Type B pancreatic cell (in vitro differentiated cells): Measurements from ENCODE around the gene L3MBTL4. TPM values are rescaled to one million over a fixed set of nuclear protein-coding genes. Genes with fewer than 3 reads are reported as not detected.

Source experiments
- DNase-seq: peaks from one replicate; pipeline ENCODE4 v3.0.0; 2021; ENCODE audit warnings: mixed read lengths; ENCODE audit not compliant: unreplicated experiment; ENCODE audit errors: extremely low spot score
- H3K27ac Mint-ChIP-seq: 2 replicates; pipeline ENCODE4 v1.8.0; 2021; ENCODE audit warnings: mild to moderate bottlenecking, mixed read lengths
- H3K27me3 Mint-ChIP-seq: 2 replicates; pipeline ENCODE4 v1.8.0; 2021; ENCODE audit warnings: mixed read lengths
- H3K36me3 Mint-ChIP-seq: 2 replicates; pipeline ENCODE4 v1.8.0; 2021; ENCODE audit warnings: mixed read lengths
- H3K4me1 Mint-ChIP-seq: one replicate; pipeline ENCODE4 v1.8.0; 2021; ENCODE audit warnings: mixed read lengths; ENCODE audit not compliant: unreplicated experiment
- H3K4me3 Mint-ChIP-seq: 2 replicates; pipeline ENCODE4 v1.8.0; 2021; ENCODE audit warnings: mild to moderate bottlenecking, mixed read lengths
- H3K9me3 Mint-ChIP-seq: 2 replicates; pipeline ENCODE4 v1.8.0; 2021; ENCODE audit warnings: mixed read lengths
- CTCF ChIP-seq: fragments of 200-600 bp; sonication (generic); conservative IDR thresholded peaks from 2 replicates; pipeline ENCODE4 v1.5.0; 2021; ENCODE audit warnings: antibody characterized with exemption, mild to moderate bottlenecking
- total RNA-seq: library from RNA; stranded (reverse); gene quantifications from 2 replicates; pipeline ENCODE4 v1.2.1, GENCODE V29; 2021; ENCODE audit warnings: low replicate concordance

The L3MBTL4 gene
- total RNA-seq, 1 donor from 2014 or later = 2.2 TPM

GRCh38 chr18:6170604-6171003, 244.1 kb downstream of the L3MBTL4 start:
- H3K27ac Mint-ChIP-seq = no peak overlapping the region
- H3K27me3 Mint-ChIP-seq = no peaks in the 10 kb centered on the region
- H3K4me3 Mint-ChIP-seq = no peak overlapping the region
- no peak for TF ChIP-seq CTCF
- DNase-seq = no peak
- H3K9me3 Mint-ChIP-seq = no peaks in the 10 kb centered on the region
- no peaks in the 10 kb centered on the region for H3K36me3 Mint-ChIP-seq
- no peaks in the 10 kb centered on the region for H3K4me1 Mint-ChIP-seq

GRCh38 chr18:6161549-6161948, 253.2 kb downstream of the L3MBTL4 start:
- Mint-ChIP-seq H3K27me3 (no peaks in the 10 kb centered on the region), H3K4me3 (no peak overlapping the region), H3K27ac (no peak overlapping the region), H3K36me3 (peaks cover 5% of the 10 kb centered on the region), H3K4me1 (no peaks in the 10 kb centered on the region), H3K9me3 (peaks cover 6% of the 10 kb centered on the region)
- DNase-seq = no peak
- TF ChIP-seq CTCF = no peak

- H3K9me3 Mint-ChIP-seq = peaks cover 6% of the 10 kb centered on the region
- no peak for DNase-seq
- no peak overlapping the region for H3K4me3 Mint-ChIP-seq
- peaks cover 5% of the 10 kb centered on the region for H3K36me3 Mint-ChIP-seq
- H3K27ac Mint-ChIP-seq = no peak overlapping the region
- TF ChIP-seq CTCF = no peak
- no peaks in the 10 kb centered on the region for H3K27me3 Mint-ChIP-seq
- H3K4me1 Mint-ChIP-seq = no peaks in the 10 kb centered on the region
Measured at GRCh38 chr18:6159426-6159825, 255.3 kb downstream of the L3MBTL4 start.

DNA sequence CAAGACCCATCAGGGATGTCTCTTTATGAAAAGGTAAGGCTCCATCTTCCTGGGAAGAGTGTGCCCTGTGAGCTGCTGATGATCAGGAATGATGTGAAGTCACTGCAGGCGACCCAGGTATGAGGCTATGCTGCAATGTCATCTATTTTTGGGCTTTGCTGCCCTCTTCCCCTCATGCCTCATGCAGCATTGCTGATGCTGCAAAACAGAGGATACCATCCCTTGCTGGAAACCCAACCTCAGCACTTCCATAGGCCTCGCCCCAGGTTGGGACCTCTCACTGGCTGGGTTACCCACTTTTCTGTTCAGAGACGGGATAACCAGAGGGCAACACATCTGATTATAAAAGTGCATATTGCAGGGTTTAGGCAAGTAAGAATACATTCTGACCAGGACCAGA, 255.8 kb downstream of the L3MBTL4 start:
- no peak for TF ChIP-seq CTCF
- Mint-ChIP-seq H3K9me3 (peaks cover 6% of the 10 kb centered on the region), H3K27ac (no peak overlapping the region), H3K4me1 (no peaks in the 10 kb centered on the region), H3K36me3 (peaks cover 5% of the 10 kb centered on the region), H3K4me3 (no peak overlapping the region), H3K27me3 (no peaks in the 10 kb centered on the region)
- no peak for DNase-seq

DNA sequence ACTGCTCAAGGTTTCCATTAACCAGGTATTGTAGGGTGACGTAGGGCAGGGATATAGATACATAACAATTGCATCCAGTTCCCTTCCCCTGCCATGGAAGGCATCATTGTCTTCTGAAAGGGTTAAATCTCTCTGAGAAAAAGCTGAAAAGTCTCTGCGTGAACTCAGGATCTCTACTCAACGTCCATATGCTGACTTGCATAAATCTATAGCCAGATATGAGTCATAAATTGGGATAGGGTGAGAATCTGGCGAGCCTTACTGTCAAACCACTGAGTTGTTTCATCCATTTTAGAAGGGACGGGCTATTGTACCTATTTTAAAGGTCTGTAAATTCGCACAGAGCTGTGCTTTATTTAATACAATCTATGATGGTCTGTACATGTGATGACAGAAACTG, 258.3 kb downstream of the L3MBTL4 start:
- Mint-ChIP-seq H3K4me3 (no peak overlapping the region), H3K4me1 (no peaks in the 10 kb centered on the region), H3K27ac (no peak overlapping the region), H3K9me3 (no peaks in the 10 kb centered on the region), H3K36me3 (no peaks in the 10 kb centered on the region), H3K27me3 (no peaks in the 10 kb centered on the region)
- no peak for DNase-seq
- TF ChIP-seq CTCF = no peak

DNA sequence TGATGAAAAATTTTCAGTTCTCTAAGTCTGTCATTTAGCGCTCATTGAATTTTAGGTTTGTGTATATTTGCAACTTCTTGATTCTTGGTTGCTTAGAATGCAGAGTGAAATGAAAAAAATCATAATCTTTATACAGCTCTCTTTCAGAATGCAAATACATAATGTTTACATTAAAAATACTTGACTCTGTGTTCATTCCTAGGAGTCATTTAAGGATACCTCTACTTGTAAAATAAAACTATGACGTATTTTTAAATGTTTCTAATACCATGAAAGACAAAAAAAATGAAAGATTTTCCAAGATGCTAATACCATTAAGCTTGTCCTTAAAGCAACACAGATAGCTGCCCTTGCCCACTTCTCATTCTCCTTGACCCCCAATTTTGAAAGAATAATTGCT, 259.0 kb downstream of the L3MBTL4 start:
- Mint-ChIP-seq H3K4me3 (no peak overlapping the region), H3K27me3 (no peaks in the 10 kb centered on the region), H3K27ac (no peak overlapping the region), H3K4me1 (no peaks in the 10 kb centered on the region), H3K36me3 (no peaks in the 10 kb centered on the region), H3K9me3 (no peaks in the 10 kb centered on the region)
- DNase-seq = no peak
- TF ChIP-seq CTCF = no peak
